Stimulated activated naive B cell treated with anti-CD40 and anti-IgM and Interleukin-4, amounts not matched to agents 10 μg/mL and 1 μg/mL and 100 μg/mL, for 72 hours (primary cell): ENCODE data around the gene SRSF10.
A peak's percentile ranks its signal among the peaks of the same experiment; 100 is the strongest.
"Not testable (repeated sequence)": the region's sequence is repeated elsewhere in the genome, so short reads cannot be mapped to it uniquely, and the experiment has no call there.

Experiments
- ATAC-seq, 2 donors: fragments of 150-1000 bp; cut with Tn5 transposase; replicated peaks; 2 replicates each; pipeline ENCODE4 v1.10.0; 2021; ENCODE audit warnings: moderate library complexity in 1 of 2
- DNase-seq: peaks from one replicate; pipeline ENCODE4 v3.0.0; 2021
- H3K27ac Mint-ChIP-seq: one replicate; pipeline ENCODE4 v1.8.0; 2022; ENCODE audit warnings: mild to moderate bottlenecking, mixed read lengths
- H3K27me3 Mint-ChIP-seq, 2 donors: one replicate each; pipeline ENCODE4 v1.8.0; 2022; ENCODE audit warnings: mixed read lengths in 2 of 2
- H3K36me3 Mint-ChIP-seq, 2 donors: one replicate each; pipeline ENCODE4 v1.8.0; 2022; ENCODE audit warnings: mixed read lengths in 2 of 2, mild to moderate bottlenecking in 1 of 2
- H3K4me1 Mint-ChIP-seq, 2 donors: one replicate each; pipeline ENCODE4 v1.8.0; 2022; ENCODE audit warnings: mixed read lengths in 2 of 2, mild to moderate bottlenecking in 1 of 2
- H3K4me3 Mint-ChIP-seq, 2 donors: one replicate each; pipeline ENCODE4 v1.8.0; 2022; ENCODE audit warnings: mild to moderate bottlenecking in 2 of 2, mixed read lengths in 2 of 2, moderate library complexity in 1 of 2
- H3K9me3 Mint-ChIP-seq, 2 donors: one replicate each; pipeline ENCODE4 v1.8.0; 2022; ENCODE audit warnings: mixed read lengths in 2 of 2, mild to moderate bottlenecking in 1 of 2

SRSF10 gene

DNA sequence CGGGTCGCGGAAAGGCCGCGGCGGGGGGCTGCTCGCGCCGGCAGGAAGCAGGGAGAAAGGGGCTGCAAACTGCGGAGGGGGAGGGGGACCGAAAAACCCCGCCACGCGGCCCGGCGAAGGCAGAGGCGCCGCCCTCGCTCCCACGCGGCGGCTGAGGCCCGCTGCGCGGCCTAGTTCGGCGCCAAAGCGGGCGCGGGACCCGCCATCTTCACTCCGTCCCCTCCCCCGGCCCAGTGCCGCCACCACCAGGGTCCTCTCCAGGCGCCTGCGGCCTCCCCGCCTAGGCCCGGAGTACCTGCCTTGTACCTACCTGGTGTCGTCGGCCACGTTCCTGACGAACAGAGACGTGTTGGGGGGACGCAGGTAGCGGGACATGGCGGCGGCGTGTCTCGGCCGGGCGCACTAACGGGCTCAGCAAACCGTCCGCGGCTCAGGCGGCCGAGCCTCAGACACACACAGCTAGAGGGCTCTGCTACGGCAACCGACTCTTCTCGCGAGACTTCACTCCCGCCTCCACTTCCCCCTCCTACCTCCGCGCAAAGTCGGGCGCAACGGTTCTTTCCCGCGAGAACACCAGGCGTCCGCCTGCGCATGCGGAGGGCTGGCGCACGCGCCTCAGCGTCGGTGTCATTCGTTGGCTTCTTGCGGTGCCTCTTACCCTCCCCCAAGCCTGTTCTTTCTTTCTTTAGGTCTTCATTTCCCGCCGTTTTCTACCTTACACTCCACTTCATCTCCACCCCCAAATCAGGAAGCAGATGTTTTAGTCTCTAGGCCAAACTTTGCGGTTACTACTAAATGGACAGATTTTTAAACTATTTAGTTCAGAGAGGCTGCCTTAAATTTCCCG lies at the start of gene SRSF10:
SRSF10 (minus strand) TSS at position 447 of the 847 bp plus-strand sequence; CDS start at position 375, 72 bp downstream.
- peak; percentile 93 to 95 for ATAC-seq
- Mint-ChIP-seq H3K27me3 (no peaks in the 10 kb centered on the region), H3K4me3 (peak within 1 kb of the TSS; percentile 93 to 96), H3K4me1 (peaks cover 21 to 28% of the 10 kb centered on the region in 2 donors), H3K9me3 (no peaks in the 10 kb centered on the region), H3K36me3 (peaks cover 19 to 24% of the 10 kb centered on the region in 2 donors), H3K27ac (peak within 1 kb of the TSS; percentile 99)
- peak; percentile 98 for DNase-seq

DNA sequence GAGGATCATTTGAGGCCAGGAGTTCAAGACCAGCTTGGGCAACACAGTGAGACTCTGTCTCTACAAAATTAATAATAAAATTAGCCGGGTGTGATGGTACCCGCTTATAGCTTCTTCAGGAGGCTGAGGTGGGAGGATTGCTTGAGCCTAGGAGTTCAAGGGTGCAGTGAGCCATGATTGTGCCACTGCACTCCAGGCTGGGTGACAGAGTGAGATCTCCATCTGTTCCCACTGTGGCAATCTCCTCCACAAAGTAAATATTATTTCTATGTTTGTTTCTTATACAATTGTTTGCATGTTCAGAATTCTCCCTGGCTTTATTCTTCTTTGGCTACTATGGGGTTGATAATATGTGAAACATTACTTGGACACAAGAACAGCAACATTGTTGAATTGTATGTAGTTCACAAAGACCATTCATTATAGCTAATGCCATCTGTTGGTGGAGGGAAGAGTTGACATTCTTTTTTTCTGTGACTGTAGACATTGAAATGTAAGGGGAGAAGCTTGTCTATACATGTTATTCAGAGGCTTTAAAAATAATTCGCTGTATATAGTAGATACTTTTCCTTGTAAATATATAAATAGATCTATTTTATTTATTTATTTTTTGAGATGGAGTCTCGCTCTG lies 47.8 kb upstream of the SRSF10 start:
- no peaks in the 10 kb centered on the region for H3K36me3 Mint-ChIP-seq
- peaks cover 0 to 6% of the 10 kb centered on the region in 2 donors for H3K4me1 Mint-ChIP-seq
- no peak overlapping the region for H3K27ac Mint-ChIP-seq
- no peaks in the 10 kb centered on the region for H3K27me3 Mint-ChIP-seq
- ATAC-seq (peak in 1 of 2 donors; percentile 33), DNase-seq (no peak)
- H3K9me3 Mint-ChIP-seq = no peaks in the 10 kb centered on the region
- no peak overlapping the region for H3K4me3 Mint-ChIP-seq

DNA sequence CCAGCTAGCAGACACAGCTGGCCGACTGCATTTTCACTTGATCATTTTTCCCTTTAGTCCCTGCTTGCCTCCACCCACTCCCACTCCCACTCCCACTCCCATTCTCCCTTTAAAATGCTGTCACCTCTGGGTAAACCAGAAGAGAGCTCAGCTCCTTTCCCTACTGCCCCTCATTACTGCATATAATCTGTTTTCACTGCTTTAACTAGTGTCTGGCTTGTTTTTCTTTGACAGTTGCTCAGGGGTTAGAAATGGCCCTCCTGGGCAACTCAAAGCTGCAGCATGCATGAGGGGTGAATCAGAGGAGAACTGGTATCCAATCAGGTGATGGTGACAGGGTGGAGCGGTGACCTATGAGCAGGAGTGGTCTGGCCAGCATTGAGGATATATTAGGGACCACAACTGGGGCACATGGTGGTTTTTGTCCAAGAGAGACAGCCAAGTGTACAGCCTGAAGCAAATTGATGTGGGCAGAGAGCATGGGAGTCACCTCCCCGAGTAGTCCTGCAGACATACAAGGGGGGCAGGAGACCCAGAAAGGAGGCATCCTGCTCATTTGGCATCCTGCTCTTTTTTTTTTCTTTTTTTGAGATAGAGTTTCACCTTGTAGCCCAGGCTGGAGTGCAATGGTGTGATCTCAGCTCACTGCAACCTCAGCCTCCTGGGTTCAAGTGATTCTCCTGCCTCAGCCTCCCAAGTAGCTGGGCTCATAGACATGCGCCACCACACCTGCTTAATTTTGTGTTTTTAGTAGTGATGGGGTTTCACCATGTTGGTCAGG lies 42.6 kb upstream of the SRSF10 start:
- peaks cover 0 to 6% of the 10 kb centered on the region in 2 donors for H3K4me1 Mint-ChIP-seq
- no peaks in the 10 kb centered on the region for H3K9me3 Mint-ChIP-seq
- no peak for ATAC-seq
- DNase-seq = no peak
- H3K27me3 Mint-ChIP-seq = no peaks in the 10 kb centered on the region
- no peak overlapping the region for H3K27ac Mint-ChIP-seq
- H3K36me3 Mint-ChIP-seq = no peaks in the 10 kb centered on the region
- H3K4me3 Mint-ChIP-seq = no peak overlapping the region

GRCh38 chr1:24021403-24022266 lies 41.5 kb upstream of the SRSF10 start:
- Mint-ChIP-seq H3K4me1 (peaks cover 0 to 6% of the 10 kb centered on the region in 2 donors), H3K9me3 (no peaks in the 10 kb centered on the region), H3K36me3 (no peaks in the 10 kb centered on the region), H3K27me3 (peaks cover 0 to 3% of the 10 kb centered on the region in 2 donors), H3K4me3 (no peak overlapping the region), H3K27ac (no peak overlapping the region)
- no peak for DNase-seq
- ATAC-seq = no peak

- Mint-ChIP-seq H3K27ac (no peak overlapping the region), H3K4me1 (peaks cover 0 to 6% of the 10 kb centered on the region in 2 donors), H3K9me3 (no peaks in the 10 kb centered on the region), H3K36me3 (no peaks in the 10 kb centered on the region), H3K4me3 (no peak overlapping the region), H3K27me3 (peaks cover 0 to 3% of the 10 kb centered on the region in 2 donors)
- ATAC-seq (no peak), DNase-seq (no peak)
Observed at GRCh38 chr1:24020470-24020869, 40.3 kb upstream of the SRSF10 start.

GRCh38 chr1:24020025-24020424 lies 39.9 kb upstream of the SRSF10 start:
- no peaks in the 10 kb centered on the region for H3K36me3 Mint-ChIP-seq
- H3K4me1 Mint-ChIP-seq = peaks cover 0 to 1% of the 10 kb centered on the region in 2 donors
- peak overlapping the region; percentile 7 for H3K27ac Mint-ChIP-seq
- no peak overlapping the region for H3K4me3 Mint-ChIP-seq
- no peak for DNase-seq
- no peak for ATAC-seq
- no peaks in the 10 kb centered on the region for H3K9me3 Mint-ChIP-seq
- peaks cover 0 to 3% of the 10 kb centered on the region in 2 donors for H3K27me3 Mint-ChIP-seq

GRCh38 chr1:24018611-24019580 lies 38.8 kb upstream of the SRSF10 start:
- ATAC-seq (no peak), DNase-seq (no peak)
- H3K9me3 Mint-ChIP-seq = no peaks in the 10 kb centered on the region
- H3K4me1 Mint-ChIP-seq = no peaks in the 10 kb centered on the region
- no peak overlapping the region for H3K27ac Mint-ChIP-seq
- H3K36me3 Mint-ChIP-seq = no peaks in the 10 kb centered on the region
- no peak overlapping the region for H3K4me3 Mint-ChIP-seq
- peaks cover 0 to 3% of the 10 kb centered on the region in 2 donors for H3K27me3 Mint-ChIP-seq

DNA sequence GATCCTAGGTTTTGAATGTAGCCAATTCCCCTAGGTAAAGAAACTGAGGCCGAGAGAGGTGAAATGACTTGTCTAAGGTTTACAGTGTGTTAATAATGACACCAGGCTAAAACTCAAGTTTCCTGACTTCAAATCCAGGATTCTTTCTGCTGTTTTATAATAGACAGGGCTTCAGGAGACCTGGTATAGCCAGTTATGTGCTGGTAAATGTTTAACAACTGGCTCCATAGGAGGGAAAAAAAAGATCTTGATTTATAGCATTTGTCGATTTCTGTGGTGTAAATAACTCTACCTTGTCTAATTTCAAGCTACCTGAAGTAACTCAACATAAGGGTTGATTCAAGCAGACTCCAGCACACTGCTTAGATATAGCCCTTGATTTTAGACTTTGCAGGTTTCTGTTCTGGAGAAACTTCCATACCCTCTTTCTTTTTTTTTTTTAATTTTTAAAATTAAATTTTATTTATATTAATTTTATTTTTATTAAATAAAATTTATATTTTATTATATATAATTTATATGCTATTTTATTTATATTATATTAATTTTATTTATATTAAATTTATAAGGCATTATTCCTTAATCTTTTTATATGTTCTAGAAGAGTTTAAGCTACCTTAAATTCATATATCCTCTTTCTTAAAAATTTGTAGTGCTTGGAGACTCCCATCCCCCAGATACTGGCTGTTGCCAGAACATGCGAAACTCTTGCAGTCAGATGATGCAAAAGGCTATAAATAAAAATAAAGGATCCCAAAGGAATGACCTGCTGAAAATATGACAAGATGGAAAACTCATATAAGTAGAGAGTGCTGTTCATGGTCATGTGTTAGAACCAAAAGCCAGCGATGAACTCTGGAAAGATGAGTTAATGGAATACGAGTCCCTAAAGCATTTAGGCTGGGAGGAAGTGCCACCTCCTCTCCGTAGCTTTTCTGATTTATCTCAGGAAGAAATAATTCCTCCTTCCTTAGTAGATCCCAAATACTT lies 35.4 kb upstream of the SRSF10 start:
- no peak for DNase-seq

GRCh38 chr1:24012878-24013277 lies 32.8 kb upstream of the SRSF10 start:
- H3K36me3 Mint-ChIP-seq, ATAC-seq, DNase-seq, H3K4me3 Mint-ChIP-seq, H3K27ac Mint-ChIP-seq, H3K4me1 Mint-ChIP-seq, H3K9me3 Mint-ChIP-seq: not testable (repeated sequence)
- peaks cover 22% of the 10 kb centered on the region in 2 donors for H3K27me3 Mint-ChIP-seq

More for the DNA sequence above, 35.4 kb upstream of the SRSF10 start:
- Mint-ChIP-seq H3K4me3 (no peak overlapping the region), H3K36me3 (no peaks in the 10 kb centered on the region), H3K9me3 (no peaks in the 10 kb centered on the region), H3K4me1 (peaks cover 0 to 1% of the 10 kb centered on the region in 2 donors), H3K27me3 (peaks cover 15 to 21% of the 10 kb centered on the region in 2 donors), H3K27ac (no peak overlapping the region)
- ATAC-seq = no peak

DNA sequence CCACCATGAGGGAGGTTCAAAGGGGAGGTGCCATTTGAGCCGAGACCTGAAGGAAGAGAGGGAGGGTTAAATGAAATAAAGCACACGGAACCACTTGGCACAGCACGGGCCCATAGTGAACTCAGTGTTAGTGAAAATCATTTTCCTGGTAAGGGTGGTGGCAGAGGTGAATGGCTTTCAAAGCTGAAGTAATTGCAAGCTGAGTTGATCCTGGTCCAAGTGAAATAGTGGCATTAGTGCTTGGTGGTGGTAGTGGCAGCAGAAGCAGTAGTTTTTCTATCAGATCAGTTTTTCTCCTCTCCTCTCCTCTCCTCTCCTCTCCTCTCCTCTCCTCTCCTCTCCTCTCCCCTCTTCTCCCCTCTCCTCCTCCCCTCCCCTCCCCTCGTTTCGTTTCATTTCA lies 30.5 kb upstream of the SRSF10 start:
- H3K27ac Mint-ChIP-seq = no peak overlapping the region
- H3K4me1 Mint-ChIP-seq = peaks cover 0 to 1% of the 10 kb centered on the region in 2 donors
- no peak overlapping the region for H3K4me3 Mint-ChIP-seq
- peaks cover 19 to 22% of the 10 kb centered on the region in 2 donors for H3K27me3 Mint-ChIP-seq
- DNase-seq (no peak), ATAC-seq (no peak)
- no peaks in the 10 kb centered on the region for H3K9me3 Mint-ChIP-seq
- no peaks in the 10 kb centered on the region for H3K36me3 Mint-ChIP-seq

DNA sequence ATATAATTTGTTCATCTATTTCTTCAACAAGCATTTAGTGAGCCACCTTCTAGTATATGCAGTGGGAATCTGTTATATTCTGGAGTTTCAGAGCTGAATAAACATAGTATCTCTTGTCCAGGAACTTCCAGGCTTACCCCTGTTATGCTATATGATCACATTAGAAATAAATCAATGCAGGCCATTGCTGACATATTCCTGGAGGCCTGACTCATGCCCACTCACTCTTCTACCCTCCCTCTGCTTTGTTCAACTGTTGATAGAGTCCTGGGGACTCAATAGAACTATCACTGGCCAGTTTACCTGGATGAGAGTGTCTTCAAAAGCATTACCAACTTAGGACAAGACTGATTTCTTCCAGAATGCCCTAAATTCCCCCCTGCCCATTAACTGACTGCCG lies 29.3 kb upstream of the SRSF10 start:
- Mint-ChIP-seq H3K4me1 (peaks cover 0 to 1% of the 10 kb centered on the region in 2 donors), H3K27me3 (peaks cover 19 to 22% of the 10 kb centered on the region in 2 donors), H3K4me3 (no peak overlapping the region), H3K27ac (no peak overlapping the region), H3K36me3 (no peaks in the 10 kb centered on the region), H3K9me3 (no peaks in the 10 kb centered on the region)
- ATAC-seq (no peak), DNase-seq (no peak)
